ENCODE results near the gene COMP. TPM values are rescaled to one million over a fixed set of nuclear protein-coding genes. Genes with fewer than 3 reads are reported as not detected.

COMP gene
- total and polyA plus RNA-seq, 10 of the 15 experiments (the other 5 are each of a cell fraction or from before 2014, with no cell fraction given), result 0.17 TPM; not detected in 9

DNA sequence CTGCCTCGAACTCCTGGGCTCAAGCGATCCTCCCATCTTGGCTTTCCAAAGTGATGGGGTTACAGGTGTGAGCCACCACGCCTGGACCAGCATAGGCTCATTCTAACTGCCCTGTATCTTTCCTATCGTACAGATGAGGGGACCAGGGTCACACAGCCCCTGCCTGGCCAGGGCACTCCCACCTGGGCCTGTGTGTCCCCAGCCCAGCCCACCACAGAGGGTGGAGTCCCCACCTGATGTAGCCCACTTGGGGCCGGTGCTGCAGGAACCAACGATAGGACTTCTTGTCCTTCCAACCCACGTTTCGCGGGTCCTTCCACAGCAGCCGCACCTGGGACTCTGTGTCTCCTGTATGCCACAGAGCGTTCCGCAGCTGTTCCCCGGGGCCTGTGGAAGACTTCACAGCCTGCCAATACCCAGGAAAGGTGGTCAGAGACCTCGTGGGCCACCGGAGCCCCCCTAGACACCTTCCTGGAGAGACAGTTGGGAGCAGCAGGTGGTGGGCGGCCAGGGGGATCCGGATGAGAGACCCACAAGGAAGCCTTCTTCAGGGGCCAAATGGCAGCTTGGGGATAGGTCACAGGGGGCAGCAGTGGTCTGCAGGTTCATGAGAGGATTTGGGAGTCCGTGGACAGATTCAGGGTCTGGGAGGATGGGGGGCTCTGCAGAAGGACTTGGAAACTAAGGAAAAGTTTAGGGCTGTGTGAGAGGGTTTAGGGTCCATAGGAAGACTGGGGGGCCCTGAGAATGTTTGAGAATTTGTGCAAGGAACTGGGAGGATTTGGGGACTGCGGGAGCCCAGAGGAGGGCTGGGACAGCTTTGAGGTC, 6.9 kb downstream of the COMP start (continued):
- TF ChIP-seq MLLT1 (IDR thresholded peaks at IDR 0.05) (no peak), CHD2 (IDR thresholded peaks at IDR 0.05; ENCODE audit: borderline replicate concordance, low read depth, low read length) (no peak)
- TF ChIP-seq, protein P1, sequence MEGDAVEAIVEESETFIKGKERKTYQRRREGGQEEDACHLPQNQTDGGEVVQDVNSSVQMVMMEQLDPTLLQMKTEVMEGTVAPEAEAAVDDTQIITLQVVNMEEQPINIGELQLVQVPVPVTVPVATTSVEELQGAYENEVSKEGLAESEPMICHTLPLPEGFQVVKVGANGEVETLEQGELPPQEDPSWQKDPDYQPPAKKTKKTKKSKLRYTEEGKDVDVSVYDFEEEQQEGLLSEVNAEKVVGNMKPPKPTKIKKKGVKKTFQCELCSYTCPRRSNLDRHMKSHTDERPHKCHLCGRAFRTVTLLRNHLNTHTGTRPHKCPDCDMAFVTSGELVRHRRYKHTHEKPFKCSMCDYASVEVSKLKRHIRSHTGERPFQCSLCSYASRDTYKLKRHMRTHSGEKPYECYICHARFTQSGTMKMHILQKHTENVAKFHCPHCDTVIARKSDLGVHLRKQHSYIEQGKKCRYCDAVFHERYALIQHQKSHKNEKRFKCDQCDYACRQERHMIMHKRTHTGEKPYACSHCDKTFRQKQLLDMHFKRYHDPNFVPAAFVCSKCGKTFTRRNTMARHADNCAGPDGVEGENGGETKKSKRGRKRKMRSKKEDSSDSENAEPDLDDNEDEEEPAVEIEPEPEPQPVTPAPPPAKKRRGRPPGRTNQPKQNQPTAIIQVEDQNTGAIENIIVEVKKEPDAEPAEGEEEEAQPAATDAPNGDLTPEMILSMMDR (IDR thresholded peaks at IDR 0.05 in 2 of 3, conservative IDR thresholded peaks at IDR 0.05 in 1 of 3; ENCODE audit: control insufficient read depth in 2 of 3, extremely low read depth in 1 of 3, insufficient read depth in 1 of 3, low read depth in 3 of 3, low read length in 3 of 3), result no peak
- TF ChIP-seq, protein P2, sequence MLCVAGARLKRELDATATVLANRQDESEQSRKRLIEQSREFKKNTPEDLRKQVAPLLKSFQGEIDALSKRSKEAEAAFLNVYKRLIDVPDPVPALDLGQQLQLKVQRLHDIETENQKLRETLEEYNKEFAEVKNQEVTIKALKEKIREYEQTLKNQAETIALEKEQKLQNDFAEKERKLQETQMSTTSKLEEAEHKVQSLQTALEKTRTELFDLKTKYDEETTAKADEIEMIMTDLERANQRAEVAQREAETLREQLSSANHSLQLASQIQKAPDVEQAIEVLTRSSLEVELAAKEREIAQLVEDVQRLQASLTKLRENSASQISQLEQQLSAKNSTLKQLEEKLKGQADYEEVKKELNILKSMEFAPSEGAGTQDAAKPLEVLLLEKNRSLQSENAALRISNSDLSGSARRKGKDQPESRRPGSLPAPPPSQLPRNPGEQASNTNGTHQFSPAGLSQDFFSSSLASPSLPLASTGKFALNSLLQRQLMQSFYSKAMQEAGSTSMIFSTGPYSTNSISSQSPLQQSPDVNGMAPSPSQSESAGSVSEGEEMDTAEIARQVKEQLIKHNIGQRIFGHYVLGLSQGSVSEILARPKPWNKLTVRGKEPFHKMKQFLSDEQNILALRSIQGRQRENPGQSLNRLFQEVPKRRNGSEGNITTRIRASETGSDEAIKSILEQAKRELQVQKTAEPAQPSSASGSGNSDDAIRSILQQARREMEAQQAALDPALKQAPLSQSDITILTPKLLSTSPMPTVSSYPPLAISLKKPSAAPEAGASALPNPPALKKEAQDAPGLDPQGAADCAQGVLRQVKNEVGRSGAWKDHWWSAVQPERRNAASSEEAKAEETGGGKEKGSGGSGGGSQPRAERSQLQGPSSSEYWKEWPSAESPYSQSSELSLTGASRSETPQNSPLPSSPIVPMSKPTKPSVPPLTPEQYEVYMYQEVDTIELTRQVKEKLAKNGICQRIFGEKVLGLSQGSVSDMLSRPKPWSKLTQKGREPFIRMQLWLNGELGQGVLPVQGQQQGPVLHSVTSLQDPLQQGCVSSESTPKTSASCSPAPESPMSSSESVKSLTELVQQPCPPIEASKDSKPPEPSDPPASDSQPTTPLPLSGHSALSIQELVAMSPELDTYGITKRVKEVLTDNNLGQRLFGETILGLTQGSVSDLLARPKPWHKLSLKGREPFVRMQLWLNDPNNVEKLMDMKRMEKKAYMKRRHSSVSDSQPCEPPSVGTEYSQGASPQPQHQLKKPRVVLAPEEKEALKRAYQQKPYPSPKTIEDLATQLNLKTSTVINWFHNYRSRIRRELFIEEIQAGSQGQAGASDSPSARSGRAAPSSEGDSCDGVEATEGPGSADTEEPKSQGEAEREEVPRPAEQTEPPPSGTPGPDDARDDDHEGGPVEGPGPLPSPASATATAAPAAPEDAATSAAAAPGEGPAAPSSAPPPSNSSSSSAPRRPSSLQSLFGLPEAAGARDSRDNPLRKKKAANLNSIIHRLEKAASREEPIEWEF (IDR thresholded peaks at IDR 0.05; ENCODE audit: insufficient replicate concordance, low read depth, low read length), result no peak

Data from GM12878 (cell line).